22Rv1 (cell line): ENCODE results near the gene ALDH8A1.

Experiments
- CTCF ChIP-seq: fragments of 450-650 bp; IDR thresholded peaks from 2 replicates; pipeline ENCODE4 v1.5.1; 2017; ENCODE audit warnings: mild to moderate bottlenecking
- ZFX ChIP-seq: fragments of 450-650 bp; IDR thresholded peaks from 2 replicates; pipeline ENCODE4 v1.6.1; 2017; ENCODE audit warnings: antibody characterized with exemption, borderline replicate concordance

GRCh38 chr6:134982161-134982560 lies 32.3 kb upstream of the ALDH8A1 start:
- TF ChIP-seq CTCF (no peak), ZFX (no peak)
